Epithelial cell of esophagus (primary cell): ENCODE measurements around the gene TMSB15B.
A peak's percentile ranks its signal among the peaks of the same experiment; 100 is the strongest.
"Not testable (repeated sequence)": the region's sequence is repeated elsewhere in the genome, so short reads cannot be mapped to it uniquely, and the experiment has no call there.

ENCODE experiments used
- DNase-seq: peaks from one replicate; pipeline ENCODE4 v3.0.0; 2010; ENCODE audit warnings: low read depth
- H3K4me3 ChIP-seq: 2 replicates; pipeline ENCODE4 v1.5.1; 2011; ENCODE audit warnings: mild to moderate bottlenecking, low read length, control low read depth
- CTCF ChIP-seq: IDR thresholded peaks from 2 replicates; pipeline ENCODE4 v1.5.1; 2011; ENCODE audit warnings: low read depth, mild to moderate bottlenecking, low read length, control low read depth, inconsistent platforms; ENCODE audit not compliant: insufficient read depth; ENCODE audit errors: missing control alignments

Gene TMSB15B

GRCh38 chrX:103927633-103928032 is 34.8 kb upstream of the TMSB15B start:
- no peak overlapping the region for H3K4me3 ChIP-seq
- DNase-seq = no peak
- no peak for TF ChIP-seq CTCF

- TF ChIP-seq CTCF = no peak
- no peak overlapping the region for H3K4me3 ChIP-seq
- no peak for DNase-seq
These were observed 30.3 kb upstream of the TMSB15B start for GRCh38 chrX:103932133-103932532.

- H3K4me3 ChIP-seq, DNase-seq: not testable (repeated sequence)
These were observed 22.2 kb upstream of the TMSB15B start for GRCh38 chrX:103940257-103940656.

GRCh38 chrX:103941201-103941975 is 21.0 kb upstream of the TMSB15B start:
- peak; percentile 63 for DNase-seq
- no peak overlapping the region for H3K4me3 ChIP-seq
- TF ChIP-seq CTCF = peak; percentile 40

GRCh38 chrX:103949506-103949905 is 12.9 kb upstream of the TMSB15B start:
- no peak for TF ChIP-seq CTCF
- no peak overlapping the region for H3K4me3 ChIP-seq
- DNase-seq = no peak

GRCh38 chrX:103953353-103953752 is 9.1 kb upstream of the TMSB15B start:
- H3K4me3 ChIP-seq = no peak overlapping the region
- no peak for TF ChIP-seq CTCF
- no peak for DNase-seq

GRCh38 chrX:103954259-103954658 is 8.2 kb upstream of the TMSB15B start:
- no peak overlapping the region for H3K4me3 ChIP-seq
- no peak for TF ChIP-seq CTCF
- DNase-seq = no peak

GRCh38 chrX:103960599-103960998 is 1.8 kb upstream of the TMSB15B start:
- not testable (repeated sequence) for H3K4me3 ChIP-seq, DNase-seq

- not testable (repeated sequence) for DNase-seq, H3K4me3 ChIP-seq
These were observed 21.1 kb downstream of the TMSB15B start for GRCh38 chrX:103983508-103983907.
